DLD1 (cell line): ENCODE measurements around the gene GOSR1.
"Not testable (repeated sequence)": the region's sequence is repeated elsewhere in the genome, so short reads cannot be mapped to it uniquely, and the experiment has no call there.

Experiments used
- in situ Hi-C: cut with HindIII; loops from 2 replicates; pipeline ENCODE4 v1.10.0; 2017; ENCODE audit warnings: low sequenced_read_pairs

The GOSR1 gene

GRCh38 chr17:30573603-30574175 is 96.5 kb downstream of the GOSR1 start:
- in situ Hi-C loops: no loop called here

DNA sequence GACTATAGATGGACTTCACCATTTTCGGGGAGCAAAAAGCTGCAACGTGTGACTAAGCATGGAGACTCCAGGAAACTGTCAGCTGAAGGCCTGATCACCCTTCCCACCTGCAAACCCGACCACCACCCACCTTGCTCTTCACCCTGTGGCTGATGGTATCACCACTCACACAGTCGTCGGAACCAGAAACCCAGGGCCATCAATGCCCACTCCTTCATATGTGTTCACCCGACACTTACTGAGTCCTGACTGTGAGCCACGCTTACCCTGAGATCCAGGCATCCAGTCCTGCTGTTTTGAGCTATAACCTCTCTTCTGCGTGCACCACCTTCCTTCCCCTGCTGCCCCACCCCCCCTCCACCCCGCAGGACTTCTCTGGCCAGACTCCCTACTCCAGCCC is 97.1 kb downstream of the GOSR1 start:
- in situ Hi-C loops: not testable (repeated sequence)

GRCh38 chr17:30574806-30575205 is 97.6 kb downstream of the GOSR1 start:
- in situ Hi-C loops: not testable (repeated sequence)

GRCh38 chr17:30575648-30576325 is 98.6 kb downstream of the GOSR1 start:
- in situ Hi-C loops: not testable (repeated sequence)

DNA sequence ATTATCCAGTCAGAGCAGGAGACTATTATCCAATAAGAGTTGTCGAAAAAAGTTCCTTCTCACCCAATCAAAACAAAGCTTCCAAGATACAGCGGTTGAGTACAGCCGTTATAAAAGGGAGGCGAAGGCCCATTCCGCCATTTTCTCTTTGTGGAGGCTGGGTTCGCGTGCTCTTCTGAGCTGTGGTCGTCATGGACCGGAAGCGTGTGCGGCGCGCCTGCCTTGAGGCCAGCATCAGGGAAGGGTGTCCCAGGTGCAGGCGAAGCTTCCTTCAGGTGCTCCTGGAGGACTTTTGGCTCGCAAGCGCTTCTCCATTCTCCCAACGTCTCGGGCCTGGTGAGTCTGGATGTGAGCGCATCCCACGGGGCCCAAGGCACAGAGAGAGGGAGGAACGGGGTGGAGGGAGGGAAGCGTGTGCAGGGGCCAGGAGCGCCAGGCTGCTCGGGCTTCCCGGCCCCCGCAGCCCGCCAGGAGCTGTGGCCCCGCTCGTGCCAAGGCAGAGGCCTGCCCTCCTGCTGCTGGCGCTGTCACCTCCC is 99.2 kb downstream of the GOSR1 start:
- in situ Hi-C loops: no loop called here
